ENCODE data around the gene PPP1R15B. TPM values are rescaled to one million over a fixed set of nuclear protein-coding genes. Genes with fewer than 3 reads are reported as not detected.
A peak's percentile ranks its signal among the peaks of the same experiment; 100 is the strongest.

PPP1R15B gene
- total and polyA plus RNA-seq, 3 donors from 2014 or later: 22.5 to 42.0 (median 40.1) TPM

DNA sequence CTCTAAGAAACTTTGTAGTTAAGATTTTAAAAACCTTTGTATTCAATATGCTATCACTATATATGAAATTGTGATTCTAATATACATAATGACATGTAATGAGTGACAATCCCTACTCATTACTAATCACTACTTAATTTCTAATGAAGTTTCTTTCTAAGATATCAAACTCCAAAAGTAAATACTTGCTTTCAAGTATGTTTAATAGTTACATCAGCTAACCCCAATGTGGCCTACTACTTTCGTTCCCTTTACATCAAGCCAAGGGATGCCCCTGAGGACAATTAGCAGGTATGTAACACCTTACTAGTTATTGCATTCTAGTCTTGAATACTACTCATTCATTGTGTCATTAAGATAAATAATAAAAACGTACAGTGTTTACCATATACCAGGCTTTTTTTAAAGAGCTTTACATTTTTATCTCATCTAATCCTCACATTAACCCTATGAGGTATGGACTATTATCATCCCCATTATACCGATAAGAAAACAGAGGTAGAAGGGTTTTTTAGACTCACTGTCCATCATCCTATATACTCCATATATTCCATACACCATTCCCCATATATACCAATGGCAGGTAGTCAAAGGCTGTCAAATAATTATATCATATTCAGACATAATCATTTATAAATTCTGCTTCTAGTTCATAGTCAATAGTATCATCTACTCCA is 4.2 kb downstream of the PPP1R15B start:
- TF ChIP-seq, protein P1, sequence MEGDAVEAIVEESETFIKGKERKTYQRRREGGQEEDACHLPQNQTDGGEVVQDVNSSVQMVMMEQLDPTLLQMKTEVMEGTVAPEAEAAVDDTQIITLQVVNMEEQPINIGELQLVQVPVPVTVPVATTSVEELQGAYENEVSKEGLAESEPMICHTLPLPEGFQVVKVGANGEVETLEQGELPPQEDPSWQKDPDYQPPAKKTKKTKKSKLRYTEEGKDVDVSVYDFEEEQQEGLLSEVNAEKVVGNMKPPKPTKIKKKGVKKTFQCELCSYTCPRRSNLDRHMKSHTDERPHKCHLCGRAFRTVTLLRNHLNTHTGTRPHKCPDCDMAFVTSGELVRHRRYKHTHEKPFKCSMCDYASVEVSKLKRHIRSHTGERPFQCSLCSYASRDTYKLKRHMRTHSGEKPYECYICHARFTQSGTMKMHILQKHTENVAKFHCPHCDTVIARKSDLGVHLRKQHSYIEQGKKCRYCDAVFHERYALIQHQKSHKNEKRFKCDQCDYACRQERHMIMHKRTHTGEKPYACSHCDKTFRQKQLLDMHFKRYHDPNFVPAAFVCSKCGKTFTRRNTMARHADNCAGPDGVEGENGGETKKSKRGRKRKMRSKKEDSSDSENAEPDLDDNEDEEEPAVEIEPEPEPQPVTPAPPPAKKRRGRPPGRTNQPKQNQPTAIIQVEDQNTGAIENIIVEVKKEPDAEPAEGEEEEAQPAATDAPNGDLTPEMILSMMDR (IDR thresholded peaks at IDR 0.05): no peak
- TF ChIP-seq POLR2A (IDR thresholded peaks at IDR 0.05): no peak
- no peak for DNase-seq

DNA sequence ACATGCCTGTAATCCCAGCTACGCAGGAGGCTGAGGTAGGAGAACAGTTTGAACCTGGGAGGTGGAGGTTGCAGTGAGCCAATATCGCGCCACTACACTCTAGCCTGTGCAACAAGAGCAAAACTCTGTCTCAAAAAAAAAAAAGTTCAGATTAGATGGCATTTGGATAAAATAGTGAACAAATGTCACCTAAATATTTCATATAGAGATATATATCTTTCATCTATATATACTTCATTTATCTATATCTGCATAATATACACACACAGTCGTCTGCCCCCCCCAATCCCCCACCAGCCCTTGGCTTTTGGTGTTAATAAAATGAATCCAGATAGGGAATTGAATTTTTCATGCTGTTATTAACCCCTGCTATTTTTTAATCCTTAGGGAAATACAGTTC is 5.0 kb downstream of the PPP1R15B start:
- no peaks in the 10 kb centered on the region for H3K4me1 ChIP-seq
- intact Hi-C loops (cut with DNase I; ENCODE audit: low total_unique reads): no loop called here
- peak overlapping the region in 1 of 2 donors; percentile 11 for H3K27ac ChIP-seq
- no peak for DNase-seq
- no peak overlapping the region for H3K4me3 ChIP-seq
- H3K27me3 ChIP-seq: no peaks in the 10 kb centered on the region
- TF ChIP-seq POLR2A (IDR thresholded peaks at IDR 0.05): no peak
- TF ChIP-seq, protein P1 (IDR thresholded peaks at IDR 0.05): no peak
- H3K9me3 ChIP-seq: no peaks in the 10 kb centered on the region
- WGBS, 2 donors: 33 to 55% methylated on average over 4 of the region's 4 CpGs
- no peaks in the 10 kb centered on the region for H3K36me3 ChIP-seq (ENCODE audit: low read depth, missing control alignments)

More for the DNA sequence above, 4.2 kb downstream of the PPP1R15B start:
- intact Hi-C loops (cut with DNase I; ENCODE audit: low total_unique reads): no loop called here
- no peaks in the 10 kb centered on the region for H3K27me3 ChIP-seq
- no peaks in the 10 kb centered on the region for H3K4me1 ChIP-seq
- peak overlapping the region; percentile 18 to 99 for H3K27ac ChIP-seq
- no peaks in the 10 kb centered on the region for H3K9me3 ChIP-seq
- H3K36me3 ChIP-seq (ENCODE audit: low read depth, missing control alignments): no peaks in the 10 kb centered on the region
- peak overlapping the region; percentile 77 to 92 for H3K4me3 ChIP-seq
- 3 to 7% methylated on average over 3 of the region's 3 CpGs for WGBS, 2 donors

DNA sequence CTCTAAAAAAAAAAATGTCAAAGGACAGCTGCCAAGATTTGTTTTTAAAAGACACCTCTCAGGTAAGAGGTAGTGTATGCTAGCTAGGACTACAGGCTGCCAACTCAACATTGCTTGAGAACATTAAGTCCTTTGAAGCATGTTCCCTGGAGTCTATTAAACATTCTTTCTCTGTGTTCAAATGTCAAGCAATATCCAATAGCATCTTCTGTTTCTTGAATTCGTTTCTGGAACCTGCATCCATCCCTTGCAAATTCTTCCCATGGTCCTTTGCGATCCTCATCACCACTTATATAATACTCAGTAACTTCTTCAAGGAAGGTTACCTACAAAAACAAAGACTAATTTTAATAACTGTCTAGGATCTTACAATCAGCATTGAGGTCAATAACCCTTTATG is 5.6 kb downstream of the PPP1R15B start:
- Histone ChIP-seq H3K27ac (peak overlapping the region in 1 of 2 donors; percentile 11), H3K27me3 (no peaks in the 10 kb centered on the region), H3K36me3 (ENCODE audit: low read depth, missing control alignments) (no peaks in the 10 kb centered on the region), H3K4me1 (no peaks in the 10 kb centered on the region), H3K4me3 (no peak overlapping the region), H3K9me3 (no peaks in the 10 kb centered on the region)
- intact Hi-C loops (cut with DNase I; ENCODE audit: low total_unique reads): no loop called here
- TF ChIP-seq POLR2A (IDR thresholded peaks at IDR 0.05): no peak
- TF ChIP-seq, protein P1 (IDR thresholded peaks at IDR 0.05): no peak
- 29 to 32% methylated on average over 2 of the region's 2 CpGs for WGBS, 2 donors
- DNase-seq: no peak

DNA sequence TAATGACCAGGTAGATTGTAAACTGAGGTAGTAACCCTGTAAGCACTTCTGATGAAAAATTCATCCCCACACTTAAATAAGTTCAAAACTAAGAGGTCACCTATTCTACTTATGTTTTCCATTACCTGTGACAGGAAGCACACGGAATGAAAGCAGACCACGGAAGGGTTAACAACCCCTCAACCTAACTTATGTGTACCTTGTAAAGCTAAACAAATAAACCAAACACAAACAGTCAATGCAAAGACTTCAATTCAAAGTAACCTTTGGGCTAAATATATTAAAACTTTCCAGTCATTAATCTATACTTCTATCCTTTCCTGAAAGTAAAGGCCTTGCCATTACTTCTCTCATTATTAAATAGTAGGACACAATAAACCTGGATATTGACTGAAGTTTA is 7.0 kb downstream of the PPP1R15B start:
- intact Hi-C loops (cut with DNase I; ENCODE audit: low total_unique reads): no loop called here
- 78 to 82% methylated on average over 2 of the region's 2 CpGs for WGBS, 2 donors
- no peak overlapping the region for H3K27ac ChIP-seq
- H3K4me1 ChIP-seq: no peaks in the 10 kb centered on the region
- no peak overlapping the region for H3K4me3 ChIP-seq
- H3K27me3 ChIP-seq: no peaks in the 10 kb centered on the region
- TF ChIP-seq, protein P1 (IDR thresholded peaks at IDR 0.05): no peak
- no peak for TF ChIP-seq POLR2A (IDR thresholded peaks at IDR 0.05)
- H3K9me3 ChIP-seq: no peaks in the 10 kb centered on the region
- H3K36me3 ChIP-seq (ENCODE audit: low read depth, missing control alignments): no peaks in the 10 kb centered on the region
- DNase-seq: no peak

DNA sequence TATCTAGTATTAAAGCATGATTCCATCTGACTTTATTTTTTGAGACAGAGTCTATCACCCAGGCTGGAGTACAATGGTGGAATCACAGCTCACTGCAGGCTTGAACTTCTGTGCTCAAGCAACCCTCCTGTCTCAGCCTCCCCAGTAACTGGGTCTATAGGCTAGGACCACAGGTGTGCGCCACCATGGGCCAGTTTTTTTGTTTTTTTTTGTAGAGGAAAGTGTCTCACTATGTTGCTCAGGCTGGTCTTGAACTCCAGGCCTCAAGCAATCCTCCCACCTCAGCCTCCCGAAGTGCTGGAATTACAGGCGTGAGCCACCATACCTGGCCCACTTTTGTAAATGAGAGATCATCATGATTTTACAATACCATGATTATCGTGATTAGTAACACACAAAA is 9.2 kb downstream of the PPP1R15B start:
- no peaks in the 10 kb centered on the region for H3K36me3 ChIP-seq (ENCODE audit: low read depth, missing control alignments)
- no peaks in the 10 kb centered on the region for H3K4me1 ChIP-seq
- H3K27ac ChIP-seq: no peak overlapping the region
- no peak for DNase-seq
- no peaks in the 10 kb centered on the region for H3K9me3 ChIP-seq
- TF ChIP-seq POLR2A (IDR thresholded peaks at IDR 0.05): no peak
- TF ChIP-seq, protein P1 (IDR thresholded peaks at IDR 0.05): no peak
- no peak overlapping the region for H3K4me3 ChIP-seq
- intact Hi-C loops (cut with DNase I; ENCODE audit: low total_unique reads): no loop called here
- WGBS, 2 donors: 81 to 96% methylated on average over 4 of the region's 4 CpGs
- H3K27me3 ChIP-seq: no peaks in the 10 kb centered on the region

Measured in testis (tissue), 3 donors.